GM18526 (cell line): ENCODE data around the gene FITM1.

Experiments
- POLR2A ChIP-seq: IDR thresholded peaks from 3 replicates; pipeline ENCODE4 v1.6.1; 2011; ENCODE audit not compliant: insufficient read length; ENCODE audit errors: extremely low read depth

FITM1 gene

DNA sequence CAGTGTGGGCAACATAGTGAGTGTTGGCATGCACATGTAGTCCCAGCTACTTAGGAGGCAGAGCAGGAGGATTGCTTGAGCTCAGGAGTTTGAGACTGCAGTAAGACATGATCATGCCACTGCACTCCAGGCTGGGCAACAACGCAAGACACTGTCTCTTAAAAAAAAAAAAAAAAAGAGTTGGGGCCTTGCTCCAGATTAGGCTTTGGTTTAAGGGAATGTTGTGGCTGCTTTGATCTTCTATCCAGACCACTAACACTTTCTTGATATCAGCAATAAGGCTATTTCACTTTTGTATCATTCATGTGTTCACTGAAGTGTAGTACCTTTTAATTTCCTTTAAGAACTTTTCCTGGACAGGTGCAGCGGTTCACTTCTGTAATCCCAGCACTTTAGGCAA is 2.8 kb upstream of the FITM1 start:
- no peak for TF ChIP-seq POLR2A

DNA sequence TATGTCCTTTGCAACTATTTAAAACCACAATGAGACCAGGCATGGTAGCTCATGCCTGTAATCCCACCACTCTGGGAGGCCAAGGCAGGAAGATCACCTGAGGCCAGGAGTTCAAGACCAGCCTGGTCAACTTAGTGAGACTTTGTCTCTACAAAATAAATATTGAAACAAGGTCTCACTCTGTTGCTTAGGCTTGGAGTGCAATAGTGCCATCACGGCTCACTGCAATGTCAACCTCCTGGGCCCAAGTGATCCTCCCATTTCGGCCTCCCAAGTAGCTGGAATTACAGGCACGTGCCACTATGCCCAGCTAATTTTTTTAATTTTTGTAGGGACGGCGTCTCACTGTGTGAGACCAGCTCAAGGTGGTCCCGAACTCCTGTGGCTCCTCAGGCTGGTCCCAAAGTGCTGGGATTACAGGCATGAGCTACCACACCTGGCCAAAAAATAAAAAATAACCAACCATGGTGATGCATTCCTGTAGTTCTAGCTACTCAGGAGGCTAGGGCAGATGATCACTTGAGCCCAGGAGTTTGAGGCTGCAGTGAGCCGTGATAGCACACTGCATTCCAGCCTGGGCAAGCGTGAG is 955 bp upstream of the FITM1 start:
- no peak for TF ChIP-seq POLR2A

DNA sequence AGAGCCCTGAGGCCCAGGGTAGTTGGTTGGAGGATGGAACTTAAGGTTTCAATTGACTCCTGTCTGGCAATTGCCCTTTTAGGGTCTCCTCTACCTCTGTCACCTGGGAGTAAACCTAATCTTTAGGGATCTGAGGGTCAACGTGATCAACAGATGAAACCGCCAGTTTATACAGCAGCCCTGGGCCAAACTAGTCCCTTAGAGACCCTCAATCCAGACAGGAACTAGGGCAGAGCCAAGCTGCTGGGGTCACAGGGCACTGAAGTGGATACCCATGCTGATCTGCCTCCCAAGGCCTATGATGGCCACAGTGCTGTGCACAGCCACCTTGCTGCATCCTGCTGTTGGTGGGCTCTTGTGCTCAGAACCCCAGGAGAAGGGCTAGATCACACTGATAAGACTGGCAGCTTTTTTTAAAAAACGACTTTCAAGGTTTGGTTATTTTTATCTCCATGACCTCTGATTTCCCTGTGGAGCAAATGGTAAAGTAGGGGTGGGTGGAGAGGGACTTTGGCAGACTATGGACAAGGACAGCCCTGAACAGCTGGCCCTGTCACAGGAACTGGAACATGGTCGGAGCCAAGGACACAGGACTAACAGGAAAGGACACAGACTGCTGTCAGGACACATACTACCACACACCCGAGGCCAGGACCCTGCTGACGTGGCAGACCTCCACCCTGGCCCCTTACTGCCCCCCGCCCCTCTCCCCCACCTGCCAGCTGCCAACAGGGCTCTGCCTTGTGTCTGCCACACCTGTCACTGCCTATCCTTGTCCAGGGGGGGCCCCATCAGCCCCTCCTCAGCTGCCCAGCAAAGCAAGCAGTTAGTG is 474 bp downstream of the FITM1 start:
- TF ChIP-seq POLR2A: no peak

DNA sequence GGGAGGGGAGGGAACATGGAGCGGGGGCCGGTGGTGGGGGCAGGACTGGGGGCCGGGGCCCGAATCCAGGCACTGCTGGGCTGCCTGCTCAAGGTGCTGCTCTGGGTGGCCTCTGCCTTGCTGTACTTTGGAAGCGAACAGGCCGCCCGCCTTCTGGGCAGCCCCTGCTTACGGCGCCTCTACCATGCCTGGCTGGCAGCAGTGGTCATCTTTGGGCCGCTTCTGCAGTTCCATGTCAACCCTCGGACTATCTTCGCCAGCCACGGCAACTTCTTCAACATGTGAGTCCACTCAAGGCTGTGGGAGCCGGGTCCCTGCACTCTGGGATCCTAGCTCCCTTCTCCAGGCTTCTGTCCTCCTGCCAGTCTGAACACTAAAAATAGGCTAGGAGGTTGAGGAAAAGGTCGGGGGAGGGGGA is 1.1 kb downstream of the FITM1 start:
- no peak for TF ChIP-seq POLR2A

DNA sequence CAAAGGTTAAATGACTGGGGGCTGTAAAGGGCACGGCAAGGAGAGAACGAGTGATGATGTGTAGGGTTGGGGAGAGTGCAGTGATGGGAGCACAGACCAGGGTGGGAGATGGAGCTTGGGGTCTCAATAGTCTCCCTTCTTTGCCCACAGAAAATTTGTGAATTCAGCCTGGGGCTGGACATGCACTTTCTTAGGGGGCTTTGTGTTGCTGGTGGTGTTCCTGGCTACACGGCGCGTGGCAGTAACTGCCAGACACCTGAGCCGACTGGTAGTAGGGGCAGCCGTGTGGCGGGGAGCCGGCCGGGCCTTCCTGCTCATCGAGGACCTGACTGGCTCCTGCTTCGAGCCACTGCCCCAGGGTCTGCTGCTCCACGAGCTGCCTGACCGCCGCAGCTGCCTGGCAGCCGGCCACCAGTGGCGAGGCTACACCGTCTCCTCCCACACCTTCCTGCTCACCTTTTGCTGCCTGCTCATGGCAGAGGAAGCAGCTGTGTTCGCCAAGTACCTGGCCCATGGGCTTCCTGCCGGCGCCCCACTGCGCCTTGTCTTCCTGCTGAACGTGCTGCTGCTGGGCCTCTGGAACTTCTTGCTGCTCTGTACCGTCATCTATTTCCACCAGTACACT is 1.7 kb downstream of the FITM1 start:
- TF ChIP-seq POLR2A: no peak

DNA sequence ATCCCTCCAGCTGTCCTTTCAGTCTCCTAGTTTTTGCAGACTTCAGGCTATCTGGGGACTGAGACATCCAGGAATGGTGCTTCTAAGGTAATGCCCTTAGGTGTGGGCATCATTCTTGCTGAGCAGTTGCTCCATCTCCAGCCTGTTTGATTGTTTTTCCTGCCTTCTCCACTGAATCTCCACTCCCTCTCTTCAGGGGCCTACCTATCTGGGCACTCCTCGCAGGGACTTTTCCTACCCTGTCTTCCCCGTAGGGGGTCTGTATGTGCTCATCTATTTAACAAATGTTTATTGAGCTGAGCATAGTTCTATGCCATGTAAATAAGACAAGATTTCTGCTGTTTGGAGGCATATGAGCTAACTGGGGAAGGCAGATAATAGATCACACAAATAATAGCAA is 2.5 kb downstream of the FITM1 start:
- TF ChIP-seq POLR2A: no peak

DNA sequence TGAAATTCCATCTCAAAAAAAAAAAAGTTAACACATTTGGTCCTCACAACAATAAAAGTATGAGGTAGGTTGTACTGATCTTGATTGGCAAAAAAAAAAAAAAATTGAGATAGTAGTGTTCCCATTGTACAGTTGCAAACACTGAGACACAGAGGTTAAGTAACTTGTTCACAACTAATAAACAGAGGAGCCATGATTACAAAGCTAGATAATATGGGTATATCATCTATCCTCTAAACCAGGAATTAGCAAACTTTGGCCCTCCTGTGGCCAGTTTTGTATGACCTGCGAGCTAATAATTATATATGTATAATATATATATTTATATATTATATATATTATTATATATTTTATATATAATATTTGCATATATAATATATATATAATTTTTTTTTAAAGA is 3.3 kb downstream of the FITM1 start:
- TF ChIP-seq POLR2A: no peak

DNA sequence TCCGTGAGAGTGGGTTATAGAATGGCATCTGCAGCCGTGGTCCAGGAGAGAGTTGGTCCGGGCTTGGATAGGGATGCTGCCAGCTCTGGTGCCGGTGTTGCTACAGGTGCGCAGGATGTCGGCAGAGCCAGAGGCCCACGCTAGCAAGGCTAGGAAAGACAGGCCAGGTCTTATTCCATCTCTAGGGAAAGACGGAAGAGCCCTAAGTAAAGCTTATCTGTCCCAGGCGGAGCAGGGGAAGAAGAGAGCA is 5.0 kb downstream of the FITM1 start:
- TF ChIP-seq POLR2A: no peak

DNA sequence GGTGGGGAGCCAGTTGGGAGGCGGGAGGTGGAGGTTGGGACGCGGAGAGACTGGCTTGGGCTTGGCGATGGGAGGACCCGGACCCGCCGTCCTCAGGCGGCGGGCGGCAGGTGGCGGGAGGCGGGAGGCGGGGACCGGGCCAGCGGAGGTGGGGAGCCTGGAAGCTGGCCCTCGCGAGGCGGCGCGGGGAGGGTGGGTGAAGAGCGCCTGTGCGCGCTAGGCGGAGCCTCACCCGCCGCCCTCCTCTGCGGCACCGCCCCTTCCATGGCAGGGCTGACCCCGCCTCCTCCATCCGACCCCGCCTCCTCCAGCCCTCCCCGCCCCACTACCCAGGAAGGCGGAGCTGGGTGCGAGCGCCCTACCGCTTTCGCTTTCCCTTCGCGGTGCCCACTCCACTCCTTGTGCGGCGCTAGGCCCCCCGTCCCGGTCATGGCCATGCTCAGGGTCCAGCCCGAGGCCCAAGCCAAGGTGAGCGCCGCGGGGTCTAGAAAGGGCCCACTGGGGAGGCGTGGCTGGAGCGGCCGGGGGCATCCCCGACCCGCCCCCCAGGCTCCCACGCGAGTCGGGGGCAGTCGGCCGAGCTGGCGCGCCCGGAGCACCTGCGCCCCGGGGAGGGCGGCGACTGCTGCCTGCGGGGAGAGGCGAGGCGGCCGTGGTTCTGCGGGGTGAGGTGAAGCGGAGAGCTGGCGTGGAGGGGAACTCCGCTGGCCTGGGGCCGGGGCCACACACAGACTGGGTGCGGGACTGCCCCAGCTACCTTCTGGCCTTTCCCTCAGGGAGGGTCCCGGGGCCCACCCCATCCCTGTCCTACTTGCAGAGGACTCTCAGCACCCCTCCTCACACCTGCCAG is 5.6 kb downstream of the FITM1 start, which contains the start of gene PSME1:
PSME1 (plus strand) TSS at position 361 of the 850 bp plus-strand sequence; CDS start at position 430, 69 bp downstream.
- peak; percentile 53 for TF ChIP-seq POLR2A

DNA sequence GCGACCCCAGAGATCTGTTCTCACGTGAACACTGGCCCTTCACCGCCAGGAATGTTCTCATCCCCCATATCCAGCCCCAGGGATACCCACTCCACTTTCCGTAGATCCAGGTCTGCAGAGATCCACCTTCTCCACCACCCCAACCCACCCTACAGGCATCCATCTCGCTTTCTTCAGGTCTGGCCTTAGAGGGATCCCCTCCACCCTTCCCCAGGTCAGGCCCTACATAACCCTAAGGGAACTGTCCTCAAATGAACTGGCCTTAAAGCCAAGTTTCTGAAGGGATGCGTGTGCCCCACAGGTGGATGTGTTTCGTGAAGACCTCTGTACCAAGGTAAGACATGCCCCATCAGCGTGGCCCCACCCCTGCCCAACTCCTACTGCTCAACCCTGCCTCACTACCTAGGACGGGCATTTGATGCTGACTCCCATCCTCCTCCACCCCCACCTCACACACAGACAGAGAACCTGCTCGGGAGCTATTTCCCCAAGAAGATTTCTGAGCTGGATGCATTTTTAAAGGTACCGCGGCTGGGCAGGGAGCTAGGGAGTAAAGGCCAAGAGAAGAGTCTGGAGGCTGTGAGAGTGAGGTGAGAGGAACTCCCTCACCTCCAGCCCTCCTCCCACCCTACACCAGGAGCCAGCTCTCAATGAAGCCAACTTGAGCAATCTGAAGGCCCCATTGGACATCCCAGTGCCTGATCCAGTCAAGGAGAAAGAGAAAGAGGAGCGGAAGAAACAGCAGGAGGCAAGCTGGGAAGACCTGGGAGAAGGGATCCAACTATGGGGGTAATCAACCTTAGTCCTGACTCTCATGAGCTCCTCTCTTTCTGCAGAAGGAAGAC is 6.4 kb downstream of the FITM1 start:
- no peak for TF ChIP-seq POLR2A

DNA sequence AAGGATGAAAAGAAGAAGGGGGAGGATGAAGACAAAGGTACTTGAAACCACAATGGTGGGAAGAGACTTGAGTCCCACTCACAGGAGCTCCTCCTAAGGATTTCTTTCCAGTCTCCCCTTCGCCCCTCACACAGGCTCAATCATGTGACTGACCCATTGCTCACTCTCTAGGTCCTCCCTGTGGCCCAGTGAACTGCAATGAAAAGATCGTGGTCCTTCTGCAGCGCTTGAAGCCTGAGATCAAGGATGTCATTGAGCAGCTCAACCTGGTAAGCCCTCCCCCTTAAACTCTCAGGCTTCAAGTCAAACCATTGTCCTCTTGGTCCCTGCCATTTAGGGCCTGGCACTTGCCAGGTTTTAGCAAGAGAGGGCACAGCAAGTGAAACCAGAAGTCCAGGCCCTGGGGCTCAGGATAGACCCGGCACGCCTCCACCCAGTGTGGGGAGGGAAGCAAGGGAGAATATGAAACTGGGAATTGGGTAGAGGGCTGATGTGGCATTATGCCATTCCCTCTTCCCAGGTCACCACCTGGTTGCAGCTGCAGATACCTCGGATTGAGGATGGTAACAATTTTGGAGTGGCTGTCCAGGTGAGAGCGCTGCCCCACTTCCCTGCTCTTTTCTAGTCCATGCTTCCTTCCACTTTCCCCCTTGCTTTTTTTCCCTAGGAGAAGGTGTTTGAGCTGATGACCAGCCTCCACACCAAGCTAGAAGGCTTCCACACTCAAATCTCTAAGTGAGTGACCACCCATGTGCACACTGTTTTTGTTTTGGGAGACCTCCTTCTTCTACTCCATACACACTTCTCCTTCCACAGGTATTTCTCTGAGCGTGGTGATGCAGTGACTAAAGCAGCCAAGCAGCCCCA is 7.3 kb downstream of the FITM1 start:
- no peak for TF ChIP-seq POLR2A

DNA sequence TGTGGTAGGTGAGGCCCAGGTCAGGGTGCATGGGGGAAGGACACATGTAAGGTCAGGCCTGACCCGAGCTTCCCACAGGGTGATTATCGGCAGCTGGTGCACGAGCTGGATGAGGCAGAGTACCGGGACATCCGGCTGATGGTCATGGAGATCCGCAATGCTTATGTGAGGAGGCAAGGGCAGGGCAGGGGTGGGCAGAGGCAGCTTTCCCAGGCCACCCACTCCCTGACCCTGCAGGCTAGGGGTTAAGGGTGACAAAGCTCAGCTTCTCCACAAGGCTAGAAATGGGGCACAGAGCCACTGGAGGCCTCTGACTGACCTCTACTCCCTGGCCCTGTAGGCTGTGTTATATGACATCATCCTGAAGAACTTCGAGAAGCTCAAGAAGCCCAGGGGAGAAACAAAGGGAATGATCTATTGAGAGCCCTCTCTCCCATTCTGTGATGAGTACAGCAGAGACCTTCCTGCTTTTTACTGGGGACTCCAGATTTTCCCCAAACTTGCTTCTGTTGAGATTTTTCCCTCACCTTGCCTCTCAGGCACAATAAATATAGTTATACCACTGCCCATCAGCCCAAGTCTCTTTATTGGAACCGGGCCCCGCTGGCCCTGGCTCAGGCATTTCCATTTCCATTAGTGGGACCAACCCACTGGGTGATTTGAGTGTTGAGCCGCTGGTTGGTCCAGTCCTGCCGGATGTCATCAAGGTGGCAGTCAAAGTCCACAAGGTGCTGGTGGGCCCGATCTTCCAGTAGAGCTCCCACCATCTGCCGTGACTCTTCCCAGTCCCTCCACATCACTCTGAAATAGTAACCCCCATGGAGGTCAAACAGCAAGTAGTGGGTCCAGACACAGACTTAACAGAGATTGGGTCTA is 8.2 kb downstream of the FITM1 start:
- no peak for TF ChIP-seq POLR2A

DNA sequence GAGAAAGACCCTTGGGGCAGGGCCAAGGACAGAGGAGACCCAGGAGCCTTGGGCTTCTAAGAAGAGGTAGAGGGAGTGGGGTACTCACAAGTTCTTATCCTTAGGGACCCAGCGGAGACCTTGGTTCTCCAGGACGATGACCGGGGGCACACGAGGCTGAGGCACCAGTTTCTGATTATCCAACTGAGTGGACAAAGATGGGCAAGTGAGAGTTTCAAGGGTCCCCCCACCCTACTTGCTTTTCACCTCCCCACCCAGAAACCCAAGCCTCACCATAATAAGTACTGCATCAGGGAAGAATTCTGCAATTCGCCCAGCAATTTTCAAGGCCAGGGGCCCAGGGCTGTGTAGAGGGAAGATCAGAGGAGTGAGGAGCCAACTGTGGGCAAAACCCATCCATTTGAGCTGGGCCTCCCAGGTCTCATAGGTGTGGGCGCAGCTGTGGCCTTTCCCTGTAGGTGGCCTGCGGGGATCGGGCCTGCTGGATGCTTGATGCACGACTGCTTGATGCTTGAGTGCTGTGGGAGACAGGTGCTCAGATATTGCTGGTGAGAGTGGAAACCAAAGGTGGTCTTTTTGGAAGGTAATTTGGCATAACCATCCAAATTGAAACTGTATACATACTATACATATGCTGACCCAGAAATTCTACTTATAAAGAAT is 8.9 kb downstream of the FITM1 start:
- no peak for TF ChIP-seq POLR2A
